Activated B cell treated with CpG ODN at 0.5 μM for 24 hours (primary cell): ENCODE data around the gene ZNF425. TPM values are rescaled to one million over a fixed set of nuclear protein-coding genes. Genes with fewer than 3 reads are reported as not detected.
"Not testable (repeated sequence)": the region's sequence is repeated elsewhere in the genome, so short reads cannot be mapped to it uniquely, and the experiment has no call there.

Experiments
- ATAC-seq: fragments of 200-7000 bp; cut with Tn5 transposase; one replicate; pipeline ENCODE4 v1.10.0; 2021; ENCODE audit warnings: low read depth, mild to moderate bottlenecking, moderate library complexity
- CTCF ChIA-PET: fragments of 350-600 bp; sonication (Branson Sonifier 250); formaldehyde crosslinking; loops from one replicate; lab custom pipeline; 2021; ENCODE audit warnings: antibody characterized with exemption; lab: Charles Lee
- POLR2A ChIA-PET: fragments of 350-600 bp; sonication (Branson Sonifier 250); formaldehyde crosslinking; loops from one replicate; lab custom pipeline; 2021; ENCODE audit warnings: antibody characterized with exemption; lab: Charles Lee
- DNase-seq: peaks from one replicate; pipeline ENCODE4 v3.0.0; 2022
- H3K27ac Mint-ChIP-seq: one replicate; pipeline ENCODE4 v1.8.0; 2020; ENCODE audit warnings: mixed read lengths
- H3K27me3 Mint-ChIP-seq: one replicate; pipeline ENCODE4 v1.8.0; 2021; ENCODE audit warnings: mixed read lengths
- H3K36me3 Mint-ChIP-seq: one replicate; pipeline ENCODE4 v1.8.0; 2021; ENCODE audit warnings: low read depth, mixed read lengths
- H3K4me1 Mint-ChIP-seq: one replicate; pipeline ENCODE4 v1.8.0; 2021; ENCODE audit warnings: mixed read lengths
- H3K4me3 Mint-ChIP-seq: one replicate; pipeline ENCODE4 v1.8.0; 2020; ENCODE audit warnings: mild to moderate bottlenecking, mixed read lengths
- H3K9me3 Mint-ChIP-seq: one replicate; pipeline ENCODE4 v1.8.0; 2020; ENCODE audit warnings: mixed read lengths
- intact Hi-C: fragments of 100-400 bp; cut with micrococcal nuclease; formaldehyde crosslinking; loops from one replicate; pipeline ENCODE4 v1.15.1; 2024
- total RNA-seq: library from RNA; stranded (reverse); gene quantifications from 2 replicates; pipeline ENCODE4 v1.2.3, GENCODE V29; 2022
- TF ChIP-seq, protein P1 (sequence below): fragments of 200-600 bp; IDR thresholded peaks from one replicate; pipeline ENCODE4 v1.8.0; 2022; ENCODE audit warnings: antibody characterized with exemption, mild to moderate bottlenecking

The ZNF425 gene
- total RNA-seq, 1 donor from 2014 or later = 1.4 TPM

DNA sequence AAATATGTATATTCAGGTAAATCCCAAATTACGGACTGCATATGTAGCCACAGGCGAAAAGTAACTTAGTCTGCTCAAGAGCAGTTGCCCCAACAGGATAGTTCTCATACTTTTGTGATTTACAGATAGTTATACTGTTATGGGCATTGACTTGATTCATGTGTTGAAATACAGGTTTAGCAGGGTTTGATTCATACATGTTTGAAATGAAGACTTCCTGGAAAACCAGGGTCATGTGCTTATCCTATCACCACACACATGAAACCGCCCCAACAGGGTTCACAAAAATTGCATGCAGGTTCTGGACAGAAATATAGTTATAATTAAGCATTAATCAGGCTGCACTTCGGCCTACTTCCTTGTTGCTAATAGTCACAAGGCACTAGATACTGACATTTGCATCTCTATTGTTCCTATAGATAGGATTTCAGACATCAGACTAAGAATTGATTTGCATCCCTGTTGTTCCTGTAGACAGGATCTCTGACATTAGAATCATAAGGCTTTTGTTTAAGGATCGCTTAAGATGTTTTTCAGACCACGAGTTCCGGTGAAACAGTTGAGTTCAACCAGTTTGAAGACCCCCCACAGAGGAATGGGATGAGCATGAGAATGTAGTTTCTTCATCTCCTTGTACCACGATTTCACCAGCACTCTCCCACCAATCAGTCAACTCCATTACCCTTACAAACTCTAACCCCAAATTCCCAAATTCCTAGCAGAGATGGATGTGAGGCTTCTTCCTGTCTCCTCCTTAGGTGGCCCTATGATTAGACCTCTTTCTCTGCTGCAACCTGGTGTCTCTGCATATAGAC is 19.1 kb upstream of the ZNF425 start:
- no peaks in the 10 kb centered on the region for H3K27me3 Mint-ChIP-seq

DNA sequence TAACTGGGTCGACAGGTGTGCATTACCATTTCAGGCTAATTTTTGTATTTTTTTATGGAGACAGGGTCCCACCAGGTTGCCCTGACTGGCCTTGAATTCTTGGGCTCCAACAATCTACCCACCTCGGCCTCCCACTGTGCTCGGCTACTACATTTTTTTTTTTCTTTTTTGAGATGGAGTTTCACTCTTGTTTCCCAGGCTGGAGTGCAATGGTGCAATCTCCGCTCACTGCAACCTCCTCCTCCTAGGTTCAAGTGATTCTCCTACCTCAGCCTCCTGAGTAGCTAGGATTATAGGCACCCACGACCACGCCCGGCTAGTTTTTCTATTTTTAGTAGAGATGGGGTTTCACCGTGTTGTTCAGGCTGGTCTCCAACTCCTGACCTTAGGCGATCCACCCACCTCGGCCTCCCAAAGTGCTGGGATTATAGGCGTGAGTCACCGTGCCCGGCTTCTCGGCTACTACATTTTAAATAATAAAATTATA is 18.4 kb upstream of the ZNF425 start:
- H3K9me3 Mint-ChIP-seq, H3K27ac Mint-ChIP-seq, intact Hi-C loops, H3K36me3 Mint-ChIP-seq, DNase-seq, H3K27me3 Mint-ChIP-seq, ATAC-seq, H3K4me3 Mint-ChIP-seq: not testable (repeated sequence)
- peaks cover 24% of the 10 kb centered on the region for H3K4me1 Mint-ChIP-seq
- ChIA-PET CTCF (interaction anchor here (0.9 kb wide), 1 partner anchor 18 kb away, joined by 3 read pairs; the partner anchor contains the start of gene ZNF425), POLR2A (interaction anchor here (0.7 to 1.2 kb wide), 3 partner anchors 9 to 18 kb away, joined by 3 to 4 read pairs (median 4); partner anchors contain the start of gene ZNF425)

More for the DNA sequence above, 19.1 kb upstream of the ZNF425 start:
- peaks cover 27% of the 10 kb centered on the region for H3K4me1 Mint-ChIP-seq
- H3K9me3 Mint-ChIP-seq = no peaks in the 10 kb centered on the region
- TF ChIP-seq, protein P1, sequence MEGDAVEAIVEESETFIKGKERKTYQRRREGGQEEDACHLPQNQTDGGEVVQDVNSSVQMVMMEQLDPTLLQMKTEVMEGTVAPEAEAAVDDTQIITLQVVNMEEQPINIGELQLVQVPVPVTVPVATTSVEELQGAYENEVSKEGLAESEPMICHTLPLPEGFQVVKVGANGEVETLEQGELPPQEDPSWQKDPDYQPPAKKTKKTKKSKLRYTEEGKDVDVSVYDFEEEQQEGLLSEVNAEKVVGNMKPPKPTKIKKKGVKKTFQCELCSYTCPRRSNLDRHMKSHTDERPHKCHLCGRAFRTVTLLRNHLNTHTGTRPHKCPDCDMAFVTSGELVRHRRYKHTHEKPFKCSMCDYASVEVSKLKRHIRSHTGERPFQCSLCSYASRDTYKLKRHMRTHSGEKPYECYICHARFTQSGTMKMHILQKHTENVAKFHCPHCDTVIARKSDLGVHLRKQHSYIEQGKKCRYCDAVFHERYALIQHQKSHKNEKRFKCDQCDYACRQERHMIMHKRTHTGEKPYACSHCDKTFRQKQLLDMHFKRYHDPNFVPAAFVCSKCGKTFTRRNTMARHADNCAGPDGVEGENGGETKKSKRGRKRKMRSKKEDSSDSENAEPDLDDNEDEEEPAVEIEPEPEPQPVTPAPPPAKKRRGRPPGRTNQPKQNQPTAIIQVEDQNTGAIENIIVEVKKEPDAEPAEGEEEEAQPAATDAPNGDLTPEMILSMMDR = no peak
- peaks cover 3% of the 10 kb centered on the region for H3K36me3 Mint-ChIP-seq
- ChIA-PET POLR2A (interaction anchor here (0.7 to 4.7 kb wide), 2 partner anchors 9 to 20 kb away, joined by 3 to 66 read pairs; partner anchors contain the start of gene ZNF425), CTCF (interaction anchor here (0.6 to 3.0 kb wide), 2 partner anchors 19 to 50 kb away, joined by 3 to 27 read pairs; partner anchors contain the start of genes ZNF282 and ZNF425)
- peak overlapping the region; percentile 74 for H3K27ac Mint-ChIP-seq
- intact Hi-C loops = loop anchor here (5.0 kb wide), 1 partner anchor 142 kb away; no protein-coding TSS in a partner anchor
- DNase-seq = no peak
- H3K4me3 Mint-ChIP-seq = peak overlapping the region; percentile 91
- ATAC-seq = no peak

DNA sequence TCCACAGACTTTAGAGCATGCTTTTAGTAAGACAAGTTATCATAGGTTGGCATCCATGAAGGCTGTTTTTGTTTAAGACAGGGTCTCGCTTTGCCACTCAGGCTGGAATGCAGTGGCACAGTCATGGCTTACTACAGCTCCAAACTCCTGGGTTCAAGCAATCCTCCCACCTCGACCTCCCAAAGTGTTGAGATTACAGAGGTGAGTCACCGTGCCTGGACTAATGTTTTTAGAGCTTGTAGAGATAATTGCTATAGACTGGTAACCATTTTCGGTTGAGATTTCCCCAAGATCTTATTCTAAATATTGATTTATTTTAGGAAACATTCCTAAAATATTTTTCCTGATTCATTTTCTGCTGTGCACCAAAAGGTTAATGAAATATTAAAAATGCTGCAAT is 15.8 kb upstream of the ZNF425 start:
- TF ChIP-seq, protein P1 = no peak
- Mint-ChIP-seq H3K27ac (no peak overlapping the region), H3K27me3 (no peaks in the 10 kb centered on the region), H3K4me1 (peaks cover 15% of the 10 kb centered on the region), H3K9me3 (no peaks in the 10 kb centered on the region), H3K4me3 (no peak overlapping the region), H3K36me3 (peaks cover 8% of the 10 kb centered on the region)
- intact Hi-C loops = no loop called here
- ChIA-PET POLR2A (no interaction called here), CTCF (interaction anchor here (1.1 kb wide), 1 partner anchor 14 kb away, joined by 3 read pairs; no protein-coding TSS in a partner anchor)
- no peak for DNase-seq
- no peak for ATAC-seq

GRCh38 chr7:149140831-149141230 is 14.7 kb upstream of the ZNF425 start:
- ChIA-PET CTCF (no interaction called here), POLR2A (interaction anchor here (0.6 kb wide), 1 partner anchor 78 kb away, joined by 5 read pairs; no protein-coding TSS in a partner anchor)
- no peaks in the 10 kb centered on the region for H3K27me3 Mint-ChIP-seq
- no peaks in the 10 kb centered on the region for H3K9me3 Mint-ChIP-seq
- intact Hi-C loops = no loop called here
- no peak overlapping the region for H3K27ac Mint-ChIP-seq
- no peak overlapping the region for H3K4me3 Mint-ChIP-seq
- peaks cover 7% of the 10 kb centered on the region for H3K36me3 Mint-ChIP-seq
- ATAC-seq (no peak), DNase-seq (no peak)
- TF ChIP-seq, protein P1 = no peak
- peaks cover 10% of the 10 kb centered on the region for H3K4me1 Mint-ChIP-seq

DNA sequence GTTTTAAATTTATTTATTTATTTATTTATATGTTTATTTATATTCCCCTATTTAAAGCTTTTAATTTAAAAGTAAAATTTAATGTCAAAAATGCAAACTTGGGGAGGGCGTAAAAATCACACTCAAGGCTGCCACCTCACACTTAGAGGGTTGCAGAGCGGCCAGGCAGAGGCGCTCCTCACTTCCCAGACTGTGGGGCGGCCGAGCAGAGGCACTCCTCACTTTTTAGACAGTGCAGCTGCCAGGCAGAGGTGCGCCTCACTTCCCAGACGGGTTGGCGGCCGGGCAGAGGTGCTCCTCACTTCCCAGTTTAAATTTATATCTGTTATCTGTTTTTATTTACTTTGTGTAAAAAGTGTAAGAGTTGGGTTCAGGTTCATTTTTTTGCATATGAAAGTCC is 10.0 kb upstream of the ZNF425 start:
- TF ChIP-seq, protein P1 = no peak
- Mint-ChIP-seq H3K36me3 (peaks cover 22% of the 10 kb centered on the region), H3K4me3 (no peak overlapping the region), H3K27ac (no peak overlapping the region), H3K9me3 (peaks cover 4% of the 10 kb centered on the region), H3K27me3 (no peaks in the 10 kb centered on the region), H3K4me1 (no peaks in the 10 kb centered on the region)
- ATAC-seq (no peak), DNase-seq (no peak)
- intact Hi-C loops = no loop called here
- ChIA-PET POLR2A (interaction anchor here (0.6 to 1.7 kb wide), 2 partner anchors 9 to 11 kb away, joined by 3 to 8 read pairs; partner anchors contain the start of gene ZNF398), CTCF (no interaction called here)
